ENCODE data around the gene TNFSF8.
A peak's percentile ranks its signal among the peaks of the same experiment; 100 is the strongest.

Gene TNFSF8

DNA sequence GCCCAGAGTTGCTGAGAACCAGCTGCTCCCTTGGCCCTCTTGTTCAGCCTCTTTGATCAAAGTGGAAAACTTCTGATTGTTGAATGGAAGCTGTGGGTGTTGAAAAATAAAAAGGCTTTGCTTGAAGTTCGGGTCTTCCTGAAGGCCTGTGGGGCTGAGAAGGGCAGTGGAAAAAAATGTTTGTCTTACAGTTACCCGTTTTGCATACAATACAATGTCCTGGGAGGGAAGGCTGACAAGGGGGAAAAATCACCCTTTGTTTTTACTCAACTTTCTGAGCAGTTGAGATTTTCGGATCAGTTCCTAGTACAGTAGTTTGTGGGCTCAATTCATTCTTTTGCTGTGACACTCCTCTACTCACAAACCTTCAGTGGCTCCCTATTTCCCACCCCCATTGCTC is 2.1 kb upstream of the TNFSF8 start:
- DNase-seq, result no peak

- DNase-seq, result no peak
Measured at GRCh38 chr9:114931407-114931806, 1.0 kb upstream of the TNFSF8 start.

DNA sequence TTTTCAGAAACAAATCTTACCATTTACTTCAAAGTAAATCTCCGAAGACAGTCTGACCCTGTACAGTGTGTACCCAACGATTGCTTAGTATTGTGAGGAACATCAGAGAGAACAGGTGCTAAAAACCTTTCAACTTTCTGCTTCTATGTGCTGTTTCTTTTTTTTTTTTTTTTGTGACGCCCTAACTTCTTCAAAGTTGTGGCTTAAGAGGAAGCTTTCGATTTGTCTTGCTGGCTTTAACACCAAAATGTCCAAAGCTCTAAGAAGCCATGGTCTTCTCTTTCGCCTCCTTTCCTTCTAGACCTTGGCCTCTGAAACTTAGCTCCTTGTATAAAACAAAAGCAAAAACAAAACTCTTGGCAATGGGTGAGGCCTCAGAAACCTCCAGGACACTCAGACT is 1.2 kb downstream of the TNFSF8 start:
- DNase-seq, result no peak

DNA sequence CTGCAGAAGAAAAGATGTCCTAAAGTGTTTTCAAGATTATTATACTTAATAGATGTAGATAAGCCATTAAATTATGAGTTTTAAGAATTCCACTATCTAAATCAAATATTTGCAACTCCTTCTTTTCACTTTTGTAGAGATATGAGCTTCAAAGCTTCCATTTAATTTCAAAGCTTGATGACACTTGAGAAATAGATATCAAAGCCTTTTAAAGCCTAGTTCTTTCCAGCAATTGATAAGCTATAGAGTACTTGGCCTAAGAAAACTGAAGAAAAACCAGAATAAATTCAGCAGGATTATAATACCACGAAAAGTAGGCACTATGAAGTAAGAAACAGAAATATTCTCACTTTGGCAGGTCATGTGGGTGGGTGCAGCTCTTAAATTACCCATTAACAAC is 1.7 kb downstream of the TNFSF8 start:
- no peak for DNase-seq

GRCh38 chr9:114928136-114928535 is 2.3 kb downstream of the TNFSF8 start:
- no peak for DNase-seq

GRCh38 chr9:114925672-114926071 is 4.7 kb downstream of the TNFSF8 start:
- no peak for DNase-seq

DNA sequence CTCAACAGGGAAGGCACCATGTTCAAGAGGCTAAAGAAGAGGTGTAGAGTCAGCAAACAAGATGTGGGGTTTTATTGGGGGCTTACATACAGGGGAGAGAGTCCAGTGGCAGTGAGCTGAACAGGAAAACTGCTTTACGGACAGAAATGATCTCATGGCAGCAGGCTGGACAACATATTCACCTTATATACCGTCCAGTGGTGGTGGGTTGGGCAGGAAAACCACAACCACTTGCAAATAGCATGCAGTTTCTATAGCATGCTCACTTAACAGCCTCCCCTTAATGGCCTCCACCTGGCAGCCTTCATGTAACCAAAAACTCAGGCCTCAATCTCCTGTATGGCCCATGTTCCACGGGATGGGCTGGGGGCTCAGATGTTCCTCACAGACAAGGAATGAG is 5.4 kb downstream of the TNFSF8 start:
- DNase-seq, result no peak

DNA sequence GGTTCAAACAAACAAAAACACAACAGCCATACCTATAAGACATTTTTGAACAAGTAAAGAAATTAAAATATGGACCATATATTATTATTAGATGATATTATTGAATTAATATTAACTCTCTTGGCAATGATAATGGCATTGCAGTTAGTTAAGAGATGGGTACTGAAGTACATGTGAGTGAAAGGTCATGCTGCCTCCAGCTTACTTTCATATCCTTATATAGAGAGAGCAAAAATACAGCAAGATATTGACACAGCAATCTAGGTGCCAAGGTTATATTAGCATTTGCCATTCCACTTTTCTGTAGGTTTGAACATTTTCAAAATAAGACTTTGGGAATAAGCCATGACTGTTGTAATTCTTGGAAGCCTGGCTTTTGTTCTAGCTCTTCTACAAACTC is 6.1 kb downstream of the TNFSF8 start:
- DNase-seq, result no peak

GRCh38 chr9:114923918-114924317 is 6.5 kb downstream of the TNFSF8 start:
- no peak for DNase-seq

- no peak for DNase-seq
Measured at GRCh38 chr9:114921171-114921570, 9.2 kb downstream of the TNFSF8 start.

- DNase-seq, result no peak
Measured at GRCh38 chr9:114919611-114920010, 10.8 kb downstream of the TNFSF8 start.

- no peak for DNase-seq
Measured at GRCh38 chr9:114916481-114916880, 13.9 kb downstream of the TNFSF8 start.

DNA sequence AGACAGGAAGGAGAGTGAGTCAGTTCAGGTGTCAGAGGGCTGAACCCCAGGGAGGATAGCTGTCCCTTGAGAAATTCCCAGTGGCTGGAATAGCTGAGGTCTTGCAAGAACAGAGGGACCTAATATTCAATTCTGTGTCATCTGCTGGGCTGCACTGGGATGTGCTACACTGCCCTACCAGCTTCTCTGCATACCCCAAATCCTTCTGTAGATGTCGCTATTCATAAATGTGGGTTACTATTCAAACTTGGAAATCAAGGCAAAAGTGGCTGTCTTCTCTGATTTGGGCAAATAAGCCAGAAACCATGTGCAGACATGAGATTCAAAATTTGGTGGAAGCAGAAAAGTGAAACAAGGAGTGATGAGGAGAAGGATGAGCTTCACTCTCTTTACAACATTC is 16.3 kb downstream of the TNFSF8 start:
- no peak for DNase-seq

DNA sequence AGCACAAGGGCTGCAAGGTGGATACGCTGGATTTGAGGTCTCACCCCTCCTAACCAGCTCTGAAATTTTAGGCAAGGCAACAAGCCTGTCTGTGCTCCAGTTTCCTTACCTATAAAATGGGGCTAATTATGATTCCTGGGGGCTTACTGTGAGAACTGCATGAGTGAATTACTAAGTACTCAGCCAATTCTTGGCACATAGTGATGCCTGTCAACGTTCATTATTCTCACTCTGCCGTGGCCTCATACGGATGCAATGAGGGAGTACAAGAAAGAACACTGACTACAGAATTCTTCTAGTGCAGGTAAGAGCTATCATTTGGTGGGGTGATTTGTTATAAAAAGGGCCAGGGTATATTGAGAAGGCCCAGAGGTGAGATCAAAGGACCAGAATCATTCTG is 16.7 kb downstream of the TNFSF8 start:
- no peak for DNase-seq

- no peak for DNase-seq
Measured at GRCh38 chr9:114913217-114913616, 17.2 kb downstream of the TNFSF8 start.

DNA sequence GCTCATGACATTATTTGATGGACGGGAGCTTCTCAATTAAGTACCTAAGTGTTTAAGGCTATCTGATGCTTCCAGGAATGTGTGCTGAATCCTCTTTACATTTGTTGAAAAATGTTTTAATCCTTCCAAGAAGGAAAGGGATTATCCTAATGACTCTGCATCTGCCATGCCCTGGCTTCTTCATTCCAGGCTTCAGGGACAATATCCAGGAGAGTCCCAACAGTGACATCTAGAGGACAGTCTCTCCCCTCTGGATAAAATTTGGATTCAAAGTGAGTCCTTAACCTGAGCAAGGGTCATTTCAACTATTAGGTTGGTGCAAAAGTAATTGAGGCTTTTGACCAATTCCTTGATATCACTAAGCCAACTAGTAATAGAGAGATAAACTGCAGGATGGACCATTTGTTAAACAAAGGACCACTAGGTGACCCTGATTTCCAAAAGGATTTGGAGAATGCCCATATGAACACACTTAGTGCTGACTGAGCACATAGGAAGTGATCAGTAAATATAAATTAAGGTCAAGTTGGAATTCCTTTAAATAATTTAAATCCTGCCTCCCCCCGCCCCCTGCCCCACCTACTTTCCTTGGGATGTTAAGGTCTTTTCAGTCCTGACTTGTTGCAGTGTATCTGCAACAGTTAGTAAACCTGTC is 19.1 kb downstream of the TNFSF8 start:
- peak; percentile 84 for DNase-seq

DNA sequence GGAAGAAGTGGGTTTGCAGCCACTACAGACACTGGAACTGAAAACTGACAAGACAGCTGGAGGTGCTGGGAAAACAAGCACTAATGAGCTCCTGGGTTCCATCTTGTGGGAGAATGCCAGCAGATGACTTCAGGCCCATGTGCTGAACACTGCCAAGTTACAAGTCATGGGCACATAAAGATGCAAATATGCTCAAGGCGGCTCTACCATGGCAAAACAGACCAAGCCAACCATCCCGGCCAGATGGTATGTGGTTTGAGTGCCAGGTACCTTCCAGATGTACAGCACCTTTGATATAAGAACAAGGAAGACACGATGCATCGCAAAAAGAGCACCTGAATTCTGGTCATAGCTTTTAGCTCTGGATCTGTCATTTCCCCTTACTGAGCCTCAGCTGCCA is 19.9 kb downstream of the TNFSF8 start:
- peak; percentile 45 for DNase-seq

- peak; percentile 41 for DNase-seq
Measured at GRCh38 chr9:114909661-114910060, 20.7 kb downstream of the TNFSF8 start.

DNA sequence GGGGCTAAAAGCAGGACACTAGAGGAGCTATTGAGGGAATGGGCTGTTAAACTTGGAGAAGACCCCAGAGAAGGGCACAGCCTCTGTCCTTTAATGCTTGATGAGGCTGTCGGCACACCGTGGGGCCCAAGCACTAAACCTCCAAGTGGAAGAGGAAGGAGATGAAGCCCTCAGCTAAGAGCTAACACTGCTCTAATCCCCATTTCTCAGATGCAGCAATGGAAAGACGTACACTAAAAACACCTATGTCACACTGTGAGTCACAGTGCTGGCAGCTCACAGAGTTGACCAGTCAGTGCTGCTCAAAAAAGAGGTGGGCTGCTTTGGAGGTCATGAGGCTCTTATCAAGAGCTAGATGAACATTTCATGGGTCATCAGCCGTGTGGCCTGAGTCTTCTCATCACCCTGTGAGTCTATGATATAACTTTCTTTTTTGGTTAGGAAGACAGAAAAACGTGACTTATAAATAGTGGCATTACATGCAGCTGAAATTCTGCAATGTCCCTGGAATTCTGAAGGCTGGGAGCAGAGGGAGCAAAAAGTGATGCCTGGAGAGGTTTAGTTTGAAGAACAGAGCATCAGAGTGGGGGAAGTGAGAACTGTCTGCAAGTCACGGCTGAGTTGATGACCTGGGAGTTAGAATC is 21.5 kb downstream of the TNFSF8 start:
- peak; percentile 71 for DNase-seq

GRCh38 chr9:114908104-114908622 is 22.2 kb downstream of the TNFSF8 start:
- peak; percentile 99 for DNase-seq

DNA sequence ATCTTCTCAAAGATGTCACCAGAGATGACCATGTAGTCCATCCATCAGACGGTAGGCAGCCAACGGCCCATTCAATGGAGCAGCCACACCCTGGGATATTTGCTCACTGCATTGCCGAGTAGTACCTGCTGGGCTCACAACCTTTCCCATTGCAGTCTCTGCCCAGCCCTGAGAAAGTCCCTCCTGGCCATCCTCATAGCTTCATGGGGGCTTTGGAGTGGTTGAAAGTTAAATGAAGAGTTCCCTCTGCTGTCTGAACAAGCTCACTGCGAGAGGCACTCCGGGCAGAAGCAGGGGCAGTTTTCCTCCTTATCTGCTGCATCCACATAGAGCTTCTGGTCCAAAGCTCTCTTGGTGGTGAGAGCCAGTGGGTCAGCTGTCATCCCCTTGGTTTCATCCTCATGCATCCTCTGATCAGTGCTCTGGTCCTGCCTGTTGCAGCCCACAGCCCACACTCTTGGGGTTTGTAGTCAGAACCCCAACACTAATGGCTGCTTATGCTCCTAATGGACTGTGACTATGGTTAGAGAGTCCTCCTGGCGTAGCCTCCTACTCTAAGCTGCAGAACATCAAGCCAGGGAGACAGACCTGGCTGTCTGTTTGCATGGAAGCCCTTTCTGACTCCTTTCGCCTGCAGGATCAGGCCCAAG is 23.3 kb downstream of the TNFSF8 start:
- peak; percentile 86 for DNase-seq

DNA sequence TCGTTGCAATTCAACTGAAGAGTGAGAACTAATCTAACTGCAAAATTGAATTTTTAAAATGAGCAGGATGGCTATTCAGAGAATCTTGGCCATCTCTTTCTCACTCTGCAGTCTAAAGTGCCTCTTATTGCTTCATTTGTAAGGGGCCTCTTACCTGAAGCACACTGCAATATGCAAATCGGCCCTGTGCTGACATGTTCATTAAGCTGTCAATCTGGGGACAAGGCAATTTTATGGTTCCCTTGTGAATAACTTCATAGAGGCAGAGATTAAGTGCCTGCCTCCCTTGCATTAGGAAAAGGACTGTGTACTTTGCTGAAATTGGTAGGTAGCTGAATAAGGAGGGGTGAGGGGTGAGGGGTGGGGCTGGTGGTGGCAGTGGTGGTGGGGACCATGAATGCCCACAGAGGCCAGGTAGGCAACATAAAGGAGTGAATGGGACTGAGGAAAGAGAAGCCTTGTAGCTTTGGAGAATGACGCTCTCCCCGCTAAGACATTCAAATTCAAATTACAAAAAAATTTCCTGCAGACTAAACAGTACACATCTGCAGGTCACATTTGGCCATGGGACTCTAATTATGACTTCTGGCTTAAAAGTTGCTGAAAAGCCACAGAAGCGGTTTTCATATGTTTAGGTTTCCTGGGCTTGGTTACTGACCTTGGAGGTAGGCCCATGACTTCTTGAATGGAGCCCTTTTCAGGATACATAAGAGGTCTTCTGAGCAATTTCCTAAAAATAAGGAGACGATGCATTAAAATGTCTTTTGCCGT is 25.0 kb downstream of the TNFSF8 start:
- DNase-seq, result peak; percentile 34

DNA sequence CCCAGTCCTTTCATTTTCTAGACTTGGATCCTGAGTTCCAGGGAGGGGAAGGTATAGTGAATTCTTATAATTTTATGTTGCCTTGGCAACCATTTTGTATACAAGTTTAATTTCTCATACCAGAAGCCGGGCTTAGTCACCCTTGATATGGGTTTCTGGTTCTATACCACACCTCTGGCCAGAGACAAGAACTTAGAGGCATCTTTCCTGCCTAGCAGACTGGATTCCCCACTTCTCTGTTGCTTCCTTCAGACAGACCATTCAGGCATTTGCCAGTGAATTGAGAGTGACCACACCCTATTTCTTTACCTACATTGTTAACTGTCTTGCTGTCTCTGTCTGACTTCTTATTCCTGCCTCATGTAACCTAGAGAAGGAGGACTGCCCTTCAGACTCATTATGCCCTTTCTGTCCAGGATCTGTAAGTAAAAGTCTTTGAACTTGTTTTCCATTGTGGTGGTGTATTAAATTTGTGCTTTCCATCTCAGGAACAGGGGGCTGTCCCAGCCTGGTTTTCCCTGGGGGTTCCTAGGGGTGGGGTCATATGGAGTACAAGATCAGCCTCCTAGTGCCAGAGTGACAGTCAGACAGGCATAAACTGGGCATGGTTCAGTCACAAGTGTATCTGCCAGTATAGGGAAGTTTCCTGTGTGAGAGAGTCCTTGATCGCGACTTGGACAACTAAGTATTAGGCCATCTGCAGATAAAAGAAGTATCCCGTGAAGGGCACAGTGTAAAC is 27.4 kb downstream of the TNFSF8 start:
- peak; percentile 11 for DNase-seq

Data from NCI-H510A treated with DMSO at 0.1 percent for 48 hours (cell line).